HG03196 (cell line): Measurements from ENCODE around the gene SIX2.
A peak's percentile ranks its signal among the peaks of the same experiment; 100 is the strongest.

Experiments
- ATAC-seq: cut with Tn5 transposase; IDR thresholded peaks from one replicate; pipeline ENCODE4 v1.9.1; 2021; ENCODE audit not compliant: unreplicated experiment

SIX2 gene

GRCh38 chr2:44970846-44971450 is 38.3 kb downstream of the SIX2 start:
- ATAC-seq: no peak

- no peak for ATAC-seq
Measured at GRCh38 chr2:44969936-44970335, 39.3 kb downstream of the SIX2 start.

GRCh38 chr2:44967727-44968432 is 41.4 kb downstream of the SIX2 start:
- no peak for ATAC-seq

GRCh38 chr2:44967056-44967455 is 42.2 kb downstream of the SIX2 start:
- ATAC-seq: no peak

- no peak for ATAC-seq
Measured at GRCh38 chr2:44965684-44966083, 43.6 kb downstream of the SIX2 start.

GRCh38 chr2:44964752-44965236 is 44.5 kb downstream of the SIX2 start:
- no peak for ATAC-seq

- ATAC-seq: no peak
Measured at GRCh38 chr2:44962176-44962695, 47.0 kb downstream of the SIX2 start.

GRCh38 chr2:44960871-44961270 is 48.4 kb downstream of the SIX2 start:
- no peak for ATAC-seq

GRCh38 chr2:44959855-44960254 is 49.4 kb downstream of the SIX2 start:
- ATAC-seq: no peak

- ATAC-seq: no peak
Measured at GRCh38 chr2:44957656-44958327, 51.5 kb downstream of the SIX2 start.

GRCh38 chr2:44956843-44957242 is 52.4 kb downstream of the SIX2 start:
- ATAC-seq: no peak

- peak; percentile 50 for ATAC-seq
Measured at GRCh38 chr2:44955593-44956392, 53.5 kb downstream of the SIX2 start.
